GDM1 (cell line): ENCODE measurements around the gene EYS.

Experiments
- DNase-seq: peaks from one replicate; lab custom pipeline; 2025; lab: John Stamatoyannopoulos, UW

Gene EYS

GRCh38 chr6:63732336-63732735 lies 1974.7 kb downstream of the EYS start:
- no peak for DNase-seq

GRCh38 chr6:63731930-63732329 lies 1975.1 kb downstream of the EYS start:
- DNase-seq, result no peak

GRCh38 chr6:63730311-63730710 lies 1976.7 kb downstream of the EYS start:
- no peak for DNase-seq

GRCh38 chr6:63724721-63725120 lies 1982.3 kb downstream of the EYS start:
- DNase-seq, result no peak

GRCh38 chr6:63721181-63721580 lies 1985.8 kb downstream of the EYS start:
- DNase-seq, result no peak

GRCh38 chr6:63716169-63716568 lies 1990.9 kb downstream of the EYS start:
- no peak for DNase-seq

- no peak for DNase-seq
Observed at GRCh38 chr6:63714091-63714490, 1992.9 kb downstream of the EYS start.

GRCh38 chr6:63713332-63713731 lies 1993.7 kb downstream of the EYS start:
- DNase-seq, result no peak

GRCh38 chr6:63709148-63709547 lies 1997.9 kb downstream of the EYS start:
- no peak for DNase-seq

GRCh38 chr6:63708631-63709030 lies 1998.4 kb downstream of the EYS start:
- DNase-seq, result no peak

- no peak for DNase-seq
Observed at GRCh38 chr6:63706630-63707029, 2000.4 kb downstream of the EYS start.

GRCh38 chr6:63705707-63706106 lies 2001.3 kb downstream of the EYS start:
- DNase-seq, result no peak

- DNase-seq, result no peak
Observed at GRCh38 chr6:63690221-63690620, 2016.8 kb downstream of the EYS start.

GRCh38 chr6:63689421-63689820 lies 2017.6 kb downstream of the EYS start:
- no peak for DNase-seq

- DNase-seq, result no peak
Observed at GRCh38 chr6:63685446-63686379, 2021.3 kb downstream of the EYS start.

GRCh38 chr6:63683071-63683603 lies 2023.9 kb downstream of the EYS start:
- no peak for DNase-seq

GRCh38 chr6:63677282-63677681 lies 2029.7 kb downstream of the EYS start:
- DNase-seq, result no peak

GRCh38 chr6:63676412-63677114 lies 2030.5 kb downstream of the EYS start:
- no peak for DNase-seq

GRCh38 chr6:63675138-63675537 lies 2031.9 kb downstream of the EYS start:
- DNase-seq, result no peak

GRCh38 chr6:63674635-63675034 lies 2032.4 kb downstream of the EYS start:
- no peak for DNase-seq

- DNase-seq, result no peak
Observed at GRCh38 chr6:63673692-63674091, 2033.3 kb downstream of the EYS start.

GRCh38 chr6:63672582-63673129 lies 2034.4 kb downstream of the EYS start:
- no peak for DNase-seq
